SU-DHL-6 (cell line): ENCODE data around the gene APOM.

Experiments
- EZH2phosphoT487 ChIP-seq: fragments of 200-600 bp; sonication (generic), shearing (Covaris generic); conservative IDR thresholded peaks from 2 replicates; pipeline ENCODE4 v1.6.1; 2018; ENCODE audit warnings: mild to moderate bottlenecking, antibody characterized with exemption, low read length, moderate library complexity, mixed read lengths
- TF ChIP-seq, protein P1 (sequence below): fragments of 200-600 bp; sonication (generic); IDR thresholded peaks from one replicate; pipeline ENCODE4 v1.5.1; 2017; ENCODE audit warnings: antibody characterized with exemption, mild to moderate bottlenecking, low read length, moderate library complexity; ENCODE audit not compliant: insufficient read depth, poor library complexity, severe bottlenecking

DNA sequence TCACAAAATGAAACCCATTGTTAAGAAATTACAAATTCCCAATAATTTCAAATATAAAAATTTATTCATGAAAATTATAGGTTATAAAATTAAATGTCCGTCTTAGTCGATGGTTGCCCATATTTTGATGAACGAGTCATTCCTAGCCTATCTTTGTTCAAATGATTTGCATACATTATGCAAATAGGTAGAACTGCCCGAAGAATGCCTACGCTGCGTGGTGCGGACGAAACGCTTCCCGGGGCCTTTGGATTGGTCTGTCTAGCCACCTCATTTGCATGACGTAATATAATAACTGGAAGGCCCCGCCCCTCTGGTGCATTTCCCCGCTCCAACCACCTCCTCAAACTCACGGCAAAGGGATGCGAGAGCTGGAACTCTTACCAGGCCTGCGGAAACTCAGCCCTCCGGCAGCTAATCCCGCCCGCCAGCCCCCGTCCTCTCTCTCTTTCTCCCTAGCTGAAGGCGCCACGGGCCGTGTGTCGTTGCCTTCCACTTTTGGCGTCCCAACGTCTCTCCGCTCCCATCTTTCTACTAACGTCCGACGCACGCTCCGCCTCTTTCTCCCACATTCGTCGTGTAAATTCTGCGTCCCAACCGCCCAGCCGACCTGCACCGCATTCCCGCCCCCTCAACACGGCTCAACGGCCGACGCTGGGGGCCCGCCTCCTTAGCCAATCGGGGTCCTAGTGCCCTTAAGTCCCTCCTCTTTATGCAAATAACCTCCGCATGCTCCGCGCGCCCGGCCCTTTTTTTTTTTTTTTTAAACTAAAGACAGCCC, 35.7 kb upstream of the APOM start:
- TF ChIP-seq, protein P1, sequence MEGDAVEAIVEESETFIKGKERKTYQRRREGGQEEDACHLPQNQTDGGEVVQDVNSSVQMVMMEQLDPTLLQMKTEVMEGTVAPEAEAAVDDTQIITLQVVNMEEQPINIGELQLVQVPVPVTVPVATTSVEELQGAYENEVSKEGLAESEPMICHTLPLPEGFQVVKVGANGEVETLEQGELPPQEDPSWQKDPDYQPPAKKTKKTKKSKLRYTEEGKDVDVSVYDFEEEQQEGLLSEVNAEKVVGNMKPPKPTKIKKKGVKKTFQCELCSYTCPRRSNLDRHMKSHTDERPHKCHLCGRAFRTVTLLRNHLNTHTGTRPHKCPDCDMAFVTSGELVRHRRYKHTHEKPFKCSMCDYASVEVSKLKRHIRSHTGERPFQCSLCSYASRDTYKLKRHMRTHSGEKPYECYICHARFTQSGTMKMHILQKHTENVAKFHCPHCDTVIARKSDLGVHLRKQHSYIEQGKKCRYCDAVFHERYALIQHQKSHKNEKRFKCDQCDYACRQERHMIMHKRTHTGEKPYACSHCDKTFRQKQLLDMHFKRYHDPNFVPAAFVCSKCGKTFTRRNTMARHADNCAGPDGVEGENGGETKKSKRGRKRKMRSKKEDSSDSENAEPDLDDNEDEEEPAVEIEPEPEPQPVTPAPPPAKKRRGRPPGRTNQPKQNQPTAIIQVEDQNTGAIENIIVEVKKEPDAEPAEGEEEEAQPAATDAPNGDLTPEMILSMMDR: no peak
- TF ChIP-seq EZH2phosphoT487: no peak
